Astrocyte (in vitro differentiated cells and primary cell): ENCODE results near the gene PDGFRB.

Experiments
- CTCF ChIP-seq: IDR thresholded peaks from 2 replicates; pipeline ENCODE4 v1.5.1; 2011; ENCODE audit warnings: low read depth, mild to moderate bottlenecking, inconsistent platforms, low read length, moderate library complexity; ENCODE audit not compliant: insufficient read depth
- EZH2 ChIP-seq: IDR thresholded peaks from 2 replicates; pipeline ENCODE4 v1.6.1; 2012; ENCODE audit warnings: mild to moderate bottlenecking, low read length, inconsistent platforms; ENCODE audit not compliant: insufficient read depth

GRCh38 chr5:150118561-150119229 lies 37.0 kb downstream of the PDGFRB start:
- TF ChIP-seq CTCF (no peak), EZH2 (no peak)
